HG02798 (cell line): ENCODE data around the gene CHST11.

Experiments used
- ATAC-seq: cut with Tn5 transposase; IDR thresholded peaks from one replicate; pipeline ENCODE4 v1.9.1; 2021; ENCODE audit warnings: mild to moderate bottlenecking; ENCODE audit not compliant: unreplicated experiment, poor library complexity

Gene CHST11

GRCh38 chr12:104699489-104700190, 242.9 kb downstream of the CHST11 start:
- peak; percentile 70 for ATAC-seq

GRCh38 chr12:104700324-104700723, 243.6 kb downstream of the CHST11 start:
- no peak for ATAC-seq

- ATAC-seq: no peak
These were observed 244.6 kb downstream of the CHST11 start for GRCh38 chr12:104701301-104701700.

- no peak for ATAC-seq
These were observed 245.0 kb downstream of the CHST11 start for GRCh38 chr12:104701756-104702155.

GRCh38 chr12:104702565-104703139, 245.9 kb downstream of the CHST11 start:
- ATAC-seq: no peak

GRCh38 chr12:104703372-104703771, 246.6 kb downstream of the CHST11 start:
- no peak for ATAC-seq

- no peak for ATAC-seq
These were observed 247.6 kb downstream of the CHST11 start for GRCh38 chr12:104704224-104704779.

- ATAC-seq: no peak
These were observed 250.4 kb downstream of the CHST11 start for GRCh38 chr12:104707194-104707593.

GRCh38 chr12:104707794-104708558, 251.2 kb downstream of the CHST11 start:
- ATAC-seq: no peak

- ATAC-seq: no peak
These were observed 252.1 kb downstream of the CHST11 start for GRCh38 chr12:104708891-104709290.

GRCh38 chr12:104709692-104710435, 253.1 kb downstream of the CHST11 start:
- ATAC-seq: no peak

- ATAC-seq: no peak
These were observed 254.4 kb downstream of the CHST11 start for GRCh38 chr12:104710940-104711689.

- no peak for ATAC-seq
These were observed 255.7 kb downstream of the CHST11 start for GRCh38 chr12:104712477-104712876.

GRCh38 chr12:104712968-104713367, 256.2 kb downstream of the CHST11 start:
- no peak for ATAC-seq

- no peak for ATAC-seq
These were observed 256.7 kb downstream of the CHST11 start for GRCh38 chr12:104713444-104713843.

- ATAC-seq: no peak
These were observed 257.6 kb downstream of the CHST11 start for GRCh38 chr12:104714369-104714768.

GRCh38 chr12:104716172-104716571, 259.4 kb downstream of the CHST11 start:
- no peak for ATAC-seq

GRCh38 chr12:104718304-104718929, 261.7 kb downstream of the CHST11 start:
- no peak for ATAC-seq

GRCh38 chr12:104719700-104720338, 263.1 kb downstream of the CHST11 start:
- ATAC-seq: peak; percentile 4
